AG04450 (cell line): Measurements from ENCODE around the gene TRPC1. TPM values are rescaled to one million over a fixed set of nuclear protein-coding genes. Genes with fewer than 3 reads are reported as not detected.

Experiments used
- CTCF ChIA-PET: fragments of 300-600, 350-600 bp; formaldehyde crosslinking; extraction: SDS; loops from one replicate; lab custom pipeline; 2022; ENCODE audit warnings: antibody characterized with exemption, inconsistent platforms; lab: Charles Lee
- POLR2A ChIA-PET: fragments of 350-600 bp; formaldehyde crosslinking; extraction: SDS; loops from one replicate; lab custom pipeline; 2021; ENCODE audit warnings: antibody characterized with exemption, inconsistent platforms; lab: Yijun Ruan, JAX
- DNase-seq: peaks from one replicate; pipeline ENCODE4 v3.0.0-alpha.2; 2011; ENCODE audit warnings: low read depth, low spot score
- H3K27ac ChIP-seq: one replicate; pipeline ENCODE4 v1.5.1; 2012; ENCODE audit warnings: low read depth, low read length, control low read depth
- H3K27me3 ChIP-seq: one replicate; pipeline ENCODE4 v1.6.0; 2012; ENCODE audit warnings: low read length; ENCODE audit not compliant: control insufficient read depth, insufficient read depth
- H3K4me3 ChIP-seq: 2 replicates; pipeline ENCODE4 v1.5.1; 2011; ENCODE audit warnings: mild to moderate bottlenecking, low read depth, low read length, control low read depth
- H3K9me3 ChIP-seq: 2 replicates; pipeline ENCODE4 v1.5.1; 2012; ENCODE audit warnings: low read length; ENCODE audit not compliant: control insufficient read depth, insufficient read depth
- CTCF ChIP-seq: IDR thresholded peaks from 2 replicates; pipeline ENCODE4 v1.5.1; 2011; ENCODE audit warnings: low read depth, low read length, control low read depth, inconsistent platforms
- polyA plus RNA-seq: library from polyadenylated mRNA; depleted of rRNA; stranded (reverse); fragments of >200 nt; gene quantifications from 2 replicates; pipeline ENCODE4 v1.2.3, GENCODE V29; 2011

Gene TRPC1
- polyA plus RNA-seq, 1 experiment = 9.9 TPM

GRCh38 chr3:142846779-142847577, 123.1 kb downstream of the TRPC1 start:
- Histone ChIP-seq H3K27ac (no peak overlapping the region), H3K4me3 (no peak overlapping the region), H3K9me3 (no peaks in the 10 kb centered on the region), H3K27me3 (no peaks in the 10 kb centered on the region)
- ChIA-PET POLR2A (no interaction called here), CTCF (interaction anchor here (0.6 to 4.1 kb wide), 5 partner anchors 8 to 141 kb away, joined by 3 to 19 read pairs (median 4); no protein-coding TSS in a partner anchor)
- no peak for TF ChIP-seq CTCF
- no peak for DNase-seq

GRCh38 chr3:142849148-142849547, 125.3 kb downstream of the TRPC1 start:
- no peak for DNase-seq
- Histone ChIP-seq H3K27ac (no peak overlapping the region), H3K4me3 (no peak overlapping the region), H3K9me3 (no peaks in the 10 kb centered on the region), H3K27me3 (no peaks in the 10 kb centered on the region)
- ChIA-PET POLR2A (no interaction called here), CTCF (interaction anchor here (4.1 kb wide), 1 partner anchor 20 kb away, joined by 19 read pairs; no protein-coding TSS in a partner anchor)
- TF ChIP-seq CTCF = no peak

- TF ChIP-seq CTCF = no peak
- no peak overlapping the region for H3K27ac ChIP-seq
- H3K27me3 ChIP-seq = no peaks in the 10 kb centered on the region
- H3K4me3 ChIP-seq = no peak overlapping the region
- CTCF ChIA-PET = interaction anchor here (4.1 kb wide), 1 partner anchor 22 kb away, joined by 19 read pairs; no protein-coding TSS in a partner anchor
- POLR2A ChIA-PET = no interaction called here
- no peaks in the 10 kb centered on the region for H3K9me3 ChIP-seq
- peak; percentile 24 for DNase-seq
Observed at GRCh38 chr3:142850395-142851023, 126.7 kb downstream of the TRPC1 start.

- ChIA-PET POLR2A (no interaction called here), CTCF (no interaction called here)
- H3K9me3 ChIP-seq = no peaks in the 10 kb centered on the region
- no peak overlapping the region for H3K27ac ChIP-seq
- DNase-seq = no peak
- H3K4me3 ChIP-seq = no peak overlapping the region
- no peaks in the 10 kb centered on the region for H3K27me3 ChIP-seq
- no peak for TF ChIP-seq CTCF
Observed at GRCh38 chr3:142852009-142852408, 128.2 kb downstream of the TRPC1 start.
